GM23248 (cell line): ENCODE data around the gene BFSP1. TPM values are rescaled to one million over a fixed set of nuclear protein-coding genes. Genes with fewer than 3 reads are reported as not detected.
A peak's percentile ranks its signal among the peaks of the same experiment; 100 is the strongest.

Experiments used
- DNase-seq: peaks from one replicate; pipeline ENCODE4 v3.0.0-alpha.2; 2015
- H2AFZ ChIP-seq: fragments of 200-600 bp; sonication (generic); 2 replicates; pipeline ENCODE4 v1.6.1; 2016; ENCODE audit warnings: antibody characterized with exemption
- H3F3A ChIP-seq: fragments of 200-600 bp; sonication (generic); 2 replicates; pipeline ENCODE4 v1.6.1; 2016; ENCODE audit warnings: mild to moderate bottlenecking, antibody characterized with exemption, mixed run types; ENCODE audit not compliant: insufficient read depth
- H3K27ac ChIP-seq: fragments of 200-600 bp; sonication (generic); 2 replicates; pipeline ENCODE4 v1.5.1; 2016; ENCODE audit warnings: mild to moderate bottlenecking
- H3K27me3 ChIP-seq: fragments of 200-600 bp; sonication (generic); replicated peaks from 2 replicates; pipeline ENCODE4 v1.6.1; 2016; ENCODE audit warnings: mild to moderate bottlenecking; ENCODE audit not compliant: insufficient read depth
- H3K36me3 ChIP-seq: fragments of 200-600 bp; sonication (generic); 2 replicates; pipeline ENCODE4 v1.6.1; 2016; ENCODE audit warnings: low read depth, mild to moderate bottlenecking
- H3K4me1 ChIP-seq: fragments of 200-600 bp; sonication (generic); 2 replicates; pipeline ENCODE4 v1.6.1; 2016; ENCODE audit warnings: mild to moderate bottlenecking; ENCODE audit not compliant: insufficient read depth
- H3K4me2 ChIP-seq: fragments of 200-600 bp; sonication (generic); one replicate; pipeline ENCODE4 v1.6.1; 2016; ENCODE audit warnings: mild to moderate bottlenecking; ENCODE audit not compliant: unreplicated experiment
- H3K4me3 ChIP-seq: fragments of 200-600 bp; sonication (generic); 2 replicates; pipeline ENCODE4 v1.5.1; 2016; ENCODE audit warnings: mild to moderate bottlenecking
- H3K79me2 ChIP-seq: fragments of 200-600 bp; sonication (generic); 2 replicates; pipeline ENCODE4 v1.6.1; 2016; ENCODE audit warnings: mild to moderate bottlenecking; ENCODE audit not compliant: insufficient read depth
- H3K9ac ChIP-seq: fragments of 200-600 bp; sonication (generic); 2 replicates; pipeline ENCODE4 v1.6.1; 2016; ENCODE audit warnings: mild to moderate bottlenecking
- H3K9me2 ChIP-seq: fragments of 200-600 bp; sonication (generic); 2 replicates; pipeline ENCODE4 v1.6.1; 2016; ENCODE audit warnings: mixed run types, mild to moderate bottlenecking, moderate library complexity; ENCODE audit not compliant: insufficient read depth
- H3K9me3 ChIP-seq: fragments of 200-600 bp; sonication (generic); one replicate; pipeline ENCODE4 v1.6.1; 2017; ENCODE audit warnings: low read depth
- H4K20me1 ChIP-seq: fragments of 200-600 bp; sonication (generic); 2 replicates; pipeline ENCODE4 v1.6.0; 2016; ENCODE audit not compliant: insufficient read depth
- EZH2 ChIP-seq: fragments of 200-600 bp; sonication (generic); IDR thresholded peaks from 2 replicates; pipeline ENCODE4 v1.6.1; 2018; ENCODE audit warnings: antibody characterized with exemption, mild to moderate bottlenecking; ENCODE audit not compliant: insufficient read depth, poor library complexity, severe bottlenecking
- EZH2phosphoT487 ChIP-seq: fragments of 200-600 bp; sonication (generic); IDR thresholded peaks from 2 replicates; pipeline ENCODE4 v1.6.1; 2018; ENCODE audit warnings: antibody characterized with exemption, moderate library complexity, mild to moderate bottlenecking, low read depth; ENCODE audit not compliant: insufficient read depth
- WGBS, 2 experiments: methylation state at CpG; one replicate each; pipeline ENCODE4 v1.1.6; 2015 to 2017; ENCODE audit warnings: low lambda C conversion rate in 2 of 2, low coverage in 1 of 2; ENCODE audit errors: missing lambda C conversion rate in 2 of 2; 5-methylcytosine and 5-hydroxymethylcytosine counted together
- in situ Hi-C: fragments of 300-500 bp; cut with MboI; formaldehyde crosslinking; loops from 2 replicates; pipeline ENCODE4 v1.15.0; 2020
- polyA plus RNA-seq: library from polyadenylated mRNA; unstranded; fragments of >200 nt; fragmentation: Nextera tagmentation; extraction: Ambion mirVana; gene quantifications from 2 replicates; pipeline ENCODE4 v1.2.1, GENCODE V29; 2016
- total RNA-seq: library from RNA; depleted of rRNA; stranded (reverse); fragments of >200 nt; shearing (Covaris generic); gene quantifications from 2 replicates; pipeline ENCODE4 v1.2.3, GENCODE V29; 2014

BFSP1 gene
- total and polyA plus RNA-seq, 2 experiments from 2014 or later, result 0.28 to 0.32 TPM

- Histone ChIP-seq H3F3A (peaks cover 23% of the 10 kb centered on the region; the same call in 1 of the 2 replicates), H3K4me3 (peak within 1 kb of the TSS; percentile 95), H3K9ac (peak within 1 kb of the TSS; percentile 98), H3K27ac (peak within 1 kb of the TSS; percentile 93), H3K36me3 (no peaks in the 10 kb centered on the region), H2AFZ (peak within 1 kb of the TSS; percentile 45), H3K9me2 (no peaks in the 10 kb centered on the region), H3K79me2 (peaks cover 48% of the 10 kb centered on the region), H4K20me1 (peaks cover 21% of the 10 kb centered on the region; the same call in 1 of the 2 replicates), H3K4me2 (peak within 1 kb of the TSS; percentile 98), H3K9me3 (no peaks in the 10 kb centered on the region), H3K27me3 (no peaks in the 10 kb centered on the region), H3K4me1 (peaks cover 31% of the 10 kb centered on the region)
- peak; percentile 98 for DNase-seq
- TF ChIP-seq EZH2, result no peak
- no peak for TF ChIP-seq EZH2phosphoT487
- in situ Hi-C loops, result no loop called here
- 1% methylated on average over 30 to 45 of the region's 70 CpGs for WGBS, 2 experiments
Observed at GRCh38 chr20:17569616-17570346, 38.6 kb upstream of the BFSP1 start, which contains the start of gene DSTN. Gene DSTN (plus strand): TSS chr20:17570075. CDS start chr20:17570209, 134 bp downstream.

GRCh38 chr20:17568972-17569521 lies 37.9 kb upstream of the BFSP1 start:
- H3K9me2 ChIP-seq, result no peaks in the 10 kb centered on the region
- in situ Hi-C loops, result no loop called here
- DNase-seq, result peak; percentile 98
- peaks cover 21% of the 10 kb centered on the region; the same call in 1 of the 2 replicates for H4K20me1 ChIP-seq
- TF ChIP-seq EZH2phosphoT487 (no peak), EZH2 (no peak)
- 0 to 2% methylated on average over 35 to 38 of the region's 38 CpGs for WGBS, 2 experiments
- peak overlapping the region; percentile 80 for H3K4me2 ChIP-seq
- no peaks in the 10 kb centered on the region for H3K9me3 ChIP-seq
- H3K4me3 ChIP-seq, result peak overlapping the region; percentile 68
- peaks cover 41% of the 10 kb centered on the region for H3K79me2 ChIP-seq
- H3K27me3 ChIP-seq, result no peaks in the 10 kb centered on the region
- peak overlapping the region; percentile 98 for H3K9ac ChIP-seq
- peaks cover 23% of the 10 kb centered on the region; the same call in 1 of the 2 replicates for H3F3A ChIP-seq
- peaks cover 31% of the 10 kb centered on the region for H3K4me1 ChIP-seq
- peak overlapping the region; percentile 93 for H3K27ac ChIP-seq
- peak overlapping the region; percentile 45; the same call in 1 of the 2 replicates for H2AFZ ChIP-seq
- H3K36me3 ChIP-seq, result no peaks in the 10 kb centered on the region

- peaks cover 16% of the 10 kb centered on the region; the same call in 1 of the 2 replicates for H4K20me1 ChIP-seq
Observed at GRCh38 chr20:17568045-17568788, 37.0 kb upstream of the BFSP1 start.

DNA sequence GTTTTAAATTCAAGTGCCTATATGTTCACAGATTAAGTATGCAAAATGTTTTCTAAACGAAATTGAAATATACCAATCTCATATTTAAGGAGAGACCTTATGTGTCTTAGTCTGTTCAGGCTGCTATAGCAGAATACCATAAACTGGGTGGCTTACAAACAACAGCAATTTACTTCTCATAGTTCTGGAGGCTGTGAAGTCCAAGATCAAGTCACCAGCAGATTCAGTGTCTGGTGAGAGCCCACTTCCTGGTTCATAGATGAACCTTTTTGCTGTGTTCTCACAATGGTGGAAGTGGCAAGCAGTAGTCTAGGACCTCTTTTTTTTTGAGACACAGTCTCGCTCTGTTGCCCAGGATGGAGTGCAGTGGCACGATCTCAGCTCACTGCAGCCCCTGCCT lies 35.2 kb upstream of the BFSP1 start:
- WGBS, 2 experiments, result 86 to 87% methylated on average over 3 of the region's 3 CpGs
- in situ Hi-C loops, result no loop called here

More at GRCh38 chr20:17568045-17568788, 37.0 kb upstream of the BFSP1 start:
- WGBS, 2 experiments, result 65 to 68% methylated on average over 6 of the region's 6 CpGs
- no peaks in the 10 kb centered on the region for H3K9me3 ChIP-seq
- no peak for TF ChIP-seq EZH2
- peaks cover 32% of the 10 kb centered on the region for H3K79me2 ChIP-seq
- H3K27me3 ChIP-seq, result no peaks in the 10 kb centered on the region
- peak overlapping the region; percentile 45; the same call in 1 of the 2 replicates for H2AFZ ChIP-seq
- no peaks in the 10 kb centered on the region for H3K36me3 ChIP-seq
- H3K4me1 ChIP-seq, result peaks cover 26% of the 10 kb centered on the region
- peak overlapping the region; percentile 80 for H3K4me2 ChIP-seq
- H3K27ac ChIP-seq, result peak overlapping the region; percentile 93
- H3K9me2 ChIP-seq, result no peaks in the 10 kb centered on the region
- H3F3A ChIP-seq, result peaks cover 23% of the 10 kb centered on the region
- H3K4me3 ChIP-seq, result peak overlapping the region; percentile 68
- in situ Hi-C loops, result no loop called here
- H3K9ac ChIP-seq, result peak overlapping the region; percentile 98
- DNase-seq, result no peak

More for the DNA sequence above, 35.2 kb upstream of the BFSP1 start:
- H2AFZ ChIP-seq, result no peak overlapping the region
- H3K9me3 ChIP-seq, result no peaks in the 10 kb centered on the region
- H4K20me1 ChIP-seq, result peaks cover 6% of the 10 kb centered on the region; the same call in 1 of the 2 replicates
- no peak for TF ChIP-seq EZH2
- no peak for TF ChIP-seq EZH2phosphoT487
- no peak overlapping the region for H3K4me2 ChIP-seq
- DNase-seq, result no peak
- no peaks in the 10 kb centered on the region for H3K36me3 ChIP-seq
- H3F3A ChIP-seq, result peaks cover 25% of the 10 kb centered on the region
- H3K79me2 ChIP-seq, result peaks cover 13% of the 10 kb centered on the region
- no peaks in the 10 kb centered on the region for H3K9me2 ChIP-seq
- H3K4me1 ChIP-seq, result peaks cover 15% of the 10 kb centered on the region
- H3K9ac ChIP-seq, result no peak overlapping the region
- no peaks in the 10 kb centered on the region for H3K27me3 ChIP-seq
- no peak overlapping the region for H3K4me3 ChIP-seq
- H3K27ac ChIP-seq, result no peak overlapping the region
